H1 (cell line): ENCODE results near the gene GLUD1. TPM values are rescaled to one million over a fixed set of nuclear protein-coding genes. Genes with fewer than 3 reads are reported as not detected.
"Not testable (repeated sequence)": the region's sequence is repeated elsewhere in the genome, so short reads cannot be mapped to it uniquely, and the experiment has no call there.

Experiments used
- CTCF ChIA-PET: fragments of 300-600 bp; sonication (Branson Sonifier 250); formaldehyde crosslinking; loops from one replicate; lab custom pipeline; 2021; ENCODE audit not compliant: partially characterized antibody; lab: Charles Lee
- POLR2A ChIA-PET: fragments of 300-600 bp; sonication (Branson Sonifier 250); formaldehyde crosslinking; loops from one replicate; lab custom pipeline; 2021; ENCODE audit warnings: inconsistent platforms; ENCODE audit not compliant: partially characterized antibody; lab: Charles Lee
- DNase-seq, 2 experiments: peaks; one replicate each; pipeline versions ENCODE4 v3.0.0 to v3.0.0-alpha.2; 2010 to 2022; ENCODE audit warnings: low spot score in 2 of 2, low read depth in 1 of 2, mixed read lengths in 1 of 2
- FAIRE-seq: peaks from 2 replicates; lab custom pipeline; 2011; peaks lifted over from hg19 to GRCh38; lab: Jason Lieb, UNC
- H2AFZ ChIP-seq: 2 replicates; pipeline ENCODE4 v1.8.1; 2012; ENCODE audit warnings: low read length, inconsistent platforms
- H2AK5ac ChIP-seq: 2 replicates; pipeline ENCODE4 v1.6.1; 2013; ENCODE audit warnings: low read depth, low read length
- H2BK120ac ChIP-seq: replicated peaks from 2 replicates; pipeline ENCODE3; 2013; ENCODE audit warnings: low read depth, low read length, inconsistent platforms
- H2BK12ac ChIP-seq: 2 replicates; pipeline ENCODE4 v1.6.1; 2013; ENCODE audit warnings: low read depth, low read length
- H2BK15ac ChIP-seq: 2 replicates; pipeline ENCODE4 v1.6.1; 2013; ENCODE audit warnings: low read length
- H2BK20ac ChIP-seq: 2 replicates; pipeline ENCODE4 v1.6.1; 2013; ENCODE audit warnings: low read length
- H2BK5ac ChIP-seq: 2 replicates; pipeline ENCODE4 v1.6.1; 2013; ENCODE audit warnings: low read depth, low read length
- H3K14ac ChIP-seq: 2 replicates; pipeline ENCODE4 v1.6.1; 2013; ENCODE audit warnings: inconsistent platforms; ENCODE audit not compliant: insufficient read length
- H3K18ac ChIP-seq: 2 replicates; pipeline ENCODE4 v1.6.1; 2013; ENCODE audit warnings: low read length; ENCODE audit errors: extremely low read depth
- H3K23ac ChIP-seq: 2 replicates; pipeline ENCODE4 v1.6.1; 2013; ENCODE audit warnings: inconsistent platforms; ENCODE audit not compliant: insufficient read length
- H3K23me2 ChIP-seq: 2 replicates; pipeline ENCODE4 v1.6.1; 2013; ENCODE audit warnings: low read depth, low read length
- H3K27ac ChIP-seq: 2 replicates; pipeline ENCODE4 v1.6.1; 2011; ENCODE audit warnings: low read depth, low read length, inconsistent platforms
- H3K27me3 ChIP-seq, 4 experiments: replicated peaks in 1 of 4; 1 replicate in 1 of 4; 2 replicates in 3 of 4; pipeline versions ENCODE4 v1.6.1 to v1.8.1; 2011 to 2013; ENCODE audit warnings: low read length in 3 of 4, mild to moderate bottlenecking in 3 of 4, inconsistent platforms in 2 of 4, mixed read lengths in 2 of 4, moderate library complexity in 1 of 4; ENCODE audit not compliant: control insufficient read depth in 3 of 4, insufficient read depth in 3 of 4; ENCODE audit errors: extremely low read depth in 1 of 4
- H3K36me3 ChIP-seq, 4 experiments: 2 replicates each; pipeline versions ENCODE4 v1.6.1 to v1.8.1; 2011 to 2013; ENCODE audit warnings: mild to moderate bottlenecking in 4 of 4, low read length in 3 of 4, moderate library complexity in 2 of 4, control low read depth in 1 of 4, inconsistent platforms in 1 of 4; ENCODE audit not compliant: insufficient read depth in 4 of 4, control insufficient read depth in 2 of 4
- H3K4ac ChIP-seq: replicated peaks from 2 replicates; pipeline ENCODE3; 2013; ENCODE audit warnings: low read length, low read depth, mixed read lengths, inconsistent platforms; ENCODE audit not compliant: insufficient read length
- H3K4me1 ChIP-seq, 4 experiments: replicated peaks in 1 of 4; 1 replicate in 1 of 4; 2 replicates in 3 of 4; pipeline versions ENCODE4 v1.6.1 to v1.8.1; 2011 to 2013; ENCODE audit warnings: low read length in 3 of 4, inconsistent platforms in 2 of 4, mixed read lengths in 1 of 4; ENCODE audit not compliant: insufficient read depth in 4 of 4, control insufficient read depth in 3 of 4
- H3K4me2 ChIP-seq, 2 experiments: 2 replicates each; pipeline versions ENCODE4 v1.6.1 to v1.8.1; 2011 to 2013; ENCODE audit warnings: low read depth in 2 of 2, low read length in 2 of 2, control low read depth in 1 of 2, inconsistent platforms in 1 of 2, mild to moderate bottlenecking in 1 of 2; ENCODE audit not compliant: insufficient read depth in 1 of 2
- H3K4me3 ChIP-seq, 4 experiments: fragments of 200-600, 300-600 bp in 1 of 4; sonication (generic), shearing (Covaris generic), sonication (Bioruptor Twin) in 1 of 4; 2 replicates each; pipeline versions ENCODE4 v1.5.1 to v1.8.1; 2011 to 2016; ENCODE audit warnings: low read length in 4 of 4, low read depth in 3 of 4, control low read depth in 2 of 4, inconsistent platforms in 2 of 4, mild to moderate bottlenecking in 2 of 4, mixed read lengths in 1 of 4, moderate library complexity in 1 of 4; ENCODE audit not compliant: insufficient read depth in 2 of 4; ENCODE audit errors: extremely low read depth in 1 of 4
- H3K56ac ChIP-seq: replicated peaks from 2 replicates; pipeline ENCODE3; 2013; ENCODE audit warnings: low read depth, mild to moderate bottlenecking, mixed read lengths, low read length, inconsistent platforms; ENCODE audit not compliant: insufficient read length
- H3K79me1 ChIP-seq: 2 replicates; pipeline ENCODE4 v1.6.1; 2013; ENCODE audit warnings: low read depth, low read length, control low read depth
- H3K79me2 ChIP-seq, 2 experiments: 2 replicates each; pipeline versions ENCODE4 v1.6.1 to v1.8.1; 2012 to 2013; ENCODE audit warnings: low read length in 2 of 2, mild to moderate bottlenecking in 2 of 2, inconsistent platforms in 1 of 2; ENCODE audit not compliant: insufficient read depth in 2 of 2, control insufficient read depth in 1 of 2
- H3K9ac ChIP-seq, 4 experiments: replicated peaks in 1 of 4; 1 replicate in 1 of 4; 2 replicates in 3 of 4; pipeline versions ENCODE4 v1.6.1 to v1.8.1; 2011 to 2013; ENCODE audit warnings: low read depth in 3 of 4, low read length in 3 of 4, control low read depth in 2 of 4, mild to moderate bottlenecking in 2 of 4, moderate library complexity in 2 of 4, inconsistent platforms in 1 of 4; ENCODE audit errors: extremely low read depth in 1 of 4
- H3K9me3 ChIP-seq, 2 experiments: 2 replicates each; pipeline versions ENCODE4 v1.6.1 to v1.8.1; 2012 to 2013; ENCODE audit warnings: mild to moderate bottlenecking in 2 of 2, moderate library complexity in 2 of 2, control low read depth in 1 of 2, inconsistent platforms in 1 of 2, low read depth in 1 of 2, low read length in 1 of 2, mixed read lengths in 1 of 2; ENCODE audit not compliant: insufficient read depth in 2 of 2
- H4K20me1 ChIP-seq, 2 experiments: replicated peaks in 1 of 2; 2 replicates each; pipeline versions ENCODE3 to v1.8.1; 2011 to 2013; ENCODE audit warnings: inconsistent platforms in 2 of 2, low read length in 2 of 2, mild to moderate bottlenecking in 1 of 2; ENCODE audit not compliant: insufficient read depth in 2 of 2, control insufficient read depth in 1 of 2
- H4K5ac ChIP-seq: 2 replicates; pipeline ENCODE4 v1.6.1; 2013; ENCODE audit warnings: low read length, low read depth, mixed read lengths, inconsistent platforms; ENCODE audit not compliant: insufficient read length
- H4K8ac ChIP-seq: 2 replicates; pipeline ENCODE4 v1.8.0; 2013; ENCODE audit warnings: mild to moderate bottlenecking, moderate library complexity, low read length, inconsistent platforms; ENCODE audit not compliant: insufficient read depth; ENCODE audit errors: extremely low read depth
- H4K91ac ChIP-seq: replicated peaks from 2 replicates; pipeline ENCODE3; 2013; ENCODE audit warnings: low read length, mixed read lengths, inconsistent platforms; ENCODE audit not compliant: insufficient read length
- WGBS, 2 experiments: shearing (Covaris generic) in 1 of 2; methylation state at CpG; one replicate each; pipeline versions ENCODE4 v1.1.6 to v1.1.7; 2013 to 2015; ENCODE audit warnings: low lambda C conversion rate in 2 of 2, mixed read lengths in 2 of 2, inconsistent platforms in 1 of 2, low coverage in 1 of 2, missing lambda C conversion rate in 1 of 2; ENCODE audit not compliant: insufficient replicate concordance in 2 of 2, insufficient coverage in 1 of 2, insufficient read length in 1 of 2; ENCODE audit errors: extremely low coverage in 1 of 2, missing lambda C conversion rate in 1 of 2; 5-methylcytosine and 5-hydroxymethylcytosine counted together
- polyA plus RNA-seq, 7 experiments: library from polyadenylated mRNA; depleted of rRNA in 3 of 7; stranded (reverse) in 5 of 7; unstranded in 2 of 7; fragments of >200 nt in 5 of 7; fragments of 200-250 nt in 2 of 7; gene quantifications; 1 replicate in 5 of 7; 2 replicates in 1 of 7; 4 replicates in 1 of 7; pipeline versions ENCODE4 v1.2.1 to v1.2.3, GENCODE V29; 2011 to 2013; ENCODE audit warnings: missing spikeins in 2 of 7, mixed read lengths in 2 of 7
- total RNA-seq: library from RNA; stranded (reverse); fragmentation: NEBNext Ultra II Directional; extraction: Animal tissue kit (Norgen Biotek cat#: 25700); gene quantifications from 2 replicates; pipeline ENCODE4 v1.2.1, GENCODE V29; 2021

GLUD1 gene
- total and polyA plus RNA-seq, 2 of the 8 experiments (the other 6 are each of a cell fraction or from before 2014, with no cell fraction given) = 41.0 to 96.2 TPM

DNA sequence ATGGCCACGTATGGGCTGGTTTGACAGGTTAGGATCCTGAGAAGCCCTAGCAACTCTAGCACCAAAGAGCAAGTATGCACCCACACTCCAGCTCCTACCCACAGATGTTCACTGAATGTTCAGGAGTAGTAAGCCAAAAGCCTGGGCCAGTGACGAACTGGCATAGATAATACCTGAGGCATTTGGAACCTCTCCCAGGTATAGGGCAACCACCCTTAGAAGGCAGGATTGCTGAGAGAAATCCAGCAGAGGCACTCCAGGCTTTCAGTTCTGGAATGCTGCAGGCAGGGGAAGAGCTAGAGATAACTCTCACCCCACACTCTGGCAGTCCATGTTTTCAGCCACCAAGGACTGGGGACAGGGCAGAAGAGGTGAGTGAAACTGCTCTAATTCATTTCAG is 39.8 kb upstream of the GLUD1 start:
- CTCF ChIA-PET = interaction anchor here (0.6 to 1.0 kb wide), 2 partner anchors 195 to 743 kb away, joined by 3 read pairs; no protein-coding TSS in a partner anchor
- H3K36me3 ChIP-seq, H2BK20ac ChIP-seq, DNase-seq, H2BK15ac ChIP-seq, POLR2A ChIA-PET, H3K4me1 ChIP-seq, H3K4ac ChIP-seq, H4K5ac ChIP-seq, H4K8ac ChIP-seq, H2AFZ ChIP-seq, H3K23ac ChIP-seq, H3K4me3 ChIP-seq, H2AK5ac ChIP-seq, H3K27me3 ChIP-seq, H2BK120ac ChIP-seq, H3K79me2 ChIP-seq, H4K20me1 ChIP-seq, H3K4me2 ChIP-seq, H4K91ac ChIP-seq, H3K9ac ChIP-seq, H3K18ac ChIP-seq, H3K9me3 ChIP-seq, H2BK12ac ChIP-seq, H3K27ac ChIP-seq, H3K79me1 ChIP-seq, H3K14ac ChIP-seq, FAIRE-seq, H2BK5ac ChIP-seq, H3K23me2 ChIP-seq, H3K56ac ChIP-seq: not testable (repeated sequence)
- 94% methylated on average over 2 of the region's 2 CpGs; no CpG with 5 or more reads in 1 of the 2 experiments for WGBS, 2 experiments

DNA sequence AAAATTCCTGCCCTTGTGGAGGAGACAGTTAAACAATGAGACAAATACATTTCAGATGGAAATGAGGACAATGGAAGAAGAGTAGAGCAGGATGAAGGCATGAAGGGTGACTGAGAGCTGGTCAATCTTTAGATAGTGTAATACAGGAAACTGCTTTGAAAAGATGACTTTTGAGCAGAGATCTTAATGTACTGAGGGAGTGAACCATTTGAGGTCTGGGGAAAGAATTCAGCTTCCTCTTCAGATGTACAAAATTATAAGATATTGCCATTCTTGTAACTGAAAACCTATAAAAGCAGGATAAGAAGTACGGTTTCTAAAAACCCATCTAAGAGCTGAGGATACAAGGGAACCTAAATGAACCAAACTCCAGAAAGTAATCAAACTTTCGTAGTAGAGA is 39.3 kb upstream of the GLUD1 start:
- H3K4me2 ChIP-seq, H3K36me3 ChIP-seq, FAIRE-seq, H3K56ac ChIP-seq, DNase-seq, H3K4ac ChIP-seq, POLR2A ChIA-PET, H3K4me3 ChIP-seq, H3K79me1 ChIP-seq, CTCF ChIA-PET, H4K8ac ChIP-seq, H3K9ac ChIP-seq, H3K23me2 ChIP-seq, H3K27me3 ChIP-seq, H2BK12ac ChIP-seq, H3K14ac ChIP-seq, H2BK5ac ChIP-seq, H4K91ac ChIP-seq, H2AK5ac ChIP-seq, H3K9me3 ChIP-seq, H3K18ac ChIP-seq, H2AFZ ChIP-seq, H2BK120ac ChIP-seq, H4K5ac ChIP-seq, H2BK15ac ChIP-seq, H3K27ac ChIP-seq, H2BK20ac ChIP-seq, H3K4me1 ChIP-seq, H4K20me1 ChIP-seq, H3K23ac ChIP-seq, H3K79me2 ChIP-seq: not testable (repeated sequence)
- 84% methylated on average over 2 of the region's 2 CpGs; no CpG with 5 or more reads in 1 of the 2 experiments for WGBS, 2 experiments
